SK-N-SH treated with all-trans-retinoic acid at 6 μM for 48 hours (cell line): Measurements from ENCODE around the gene TSEN54.

Source experiments
- CSDC2 ChIP-seq: fragments of 250-450 bp; sonication (Bioruptor Pico); IDR thresholded peaks from 2 replicates; pipeline ENCODE4 v1.5.0; 2020; ENCODE audit warnings: mild to moderate bottlenecking, moderate library complexity
- CSRNP3 ChIP-seq: fragments of 250-450 bp; sonication (Bioruptor Pico); IDR thresholded peaks from 2 replicates; pipeline ENCODE4 v1.5.1; 2021; ENCODE audit warnings: mild to moderate bottlenecking, moderate library complexity
- ESRRG ChIP-seq: fragments of 250-450 bp; sonication (Bioruptor Pico); IDR thresholded peaks from 2 replicates; pipeline ENCODE4 v1.6.1; 2021; ENCODE audit warnings: mild to moderate bottlenecking
- GLIS3 ChIP-seq: fragments of 250-450 bp; sonication (Bioruptor Pico); IDR thresholded peaks from 2 replicates; pipeline ENCODE4 v1.5.0; 2020; ENCODE audit warnings: mild to moderate bottlenecking, moderate library complexity
- PATZ1 ChIP-seq: fragments of 250-450 bp; sonication (Bioruptor Pico); IDR thresholded peaks from 2 replicates; pipeline ENCODE4 v1.8.0; 2020; ENCODE audit warnings: mild to moderate bottlenecking, moderate library complexity, borderline replicate concordance
- PPARA ChIP-seq: fragments of 250-450 bp; sonication (Bioruptor Pico); IDR thresholded peaks from 2 replicates; pipeline ENCODE4 v1.5.0; 2020; ENCODE audit warnings: mild to moderate bottlenecking, borderline replicate concordance
- RARB ChIP-seq: fragments of 250-450 bp; sonication (Bioruptor Pico); IDR thresholded peaks from 2 replicates; pipeline ENCODE4 v1.8.0; 2021; ENCODE audit warnings: mild to moderate bottlenecking, moderate library complexity
- TCF4 ChIP-seq: fragments of 250-450 bp; sonication (Bioruptor Pico); IDR thresholded peaks from 2 replicates; pipeline ENCODE4 v1.8.0; 2021; ENCODE audit warnings: mild to moderate bottlenecking, moderate library complexity, borderline replicate concordance
- TOX ChIP-seq: fragments of 250-450 bp; sonication (Bioruptor Pico); IDR thresholded peaks from 2 replicates; pipeline ENCODE4 v1.8.0; 2021; ENCODE audit warnings: mild to moderate bottlenecking, moderate library complexity, borderline replicate concordance
- ZC3H10 ChIP-seq: fragments of 250-450 bp; sonication (Bioruptor Pico); IDR thresholded peaks from 2 replicates; pipeline ENCODE4 v1.5.1; 2021; ENCODE audit warnings: mild to moderate bottlenecking, moderate library complexity
- TF ChIP-seq, protein P1 (sequence below): fragments of 250-450 bp; sonication (Bioruptor Pico); IDR thresholded peaks from 2 replicates; pipeline ENCODE4 v1.5.0; 2020; ENCODE audit warnings: mild to moderate bottlenecking, moderate library complexity

DNA sequence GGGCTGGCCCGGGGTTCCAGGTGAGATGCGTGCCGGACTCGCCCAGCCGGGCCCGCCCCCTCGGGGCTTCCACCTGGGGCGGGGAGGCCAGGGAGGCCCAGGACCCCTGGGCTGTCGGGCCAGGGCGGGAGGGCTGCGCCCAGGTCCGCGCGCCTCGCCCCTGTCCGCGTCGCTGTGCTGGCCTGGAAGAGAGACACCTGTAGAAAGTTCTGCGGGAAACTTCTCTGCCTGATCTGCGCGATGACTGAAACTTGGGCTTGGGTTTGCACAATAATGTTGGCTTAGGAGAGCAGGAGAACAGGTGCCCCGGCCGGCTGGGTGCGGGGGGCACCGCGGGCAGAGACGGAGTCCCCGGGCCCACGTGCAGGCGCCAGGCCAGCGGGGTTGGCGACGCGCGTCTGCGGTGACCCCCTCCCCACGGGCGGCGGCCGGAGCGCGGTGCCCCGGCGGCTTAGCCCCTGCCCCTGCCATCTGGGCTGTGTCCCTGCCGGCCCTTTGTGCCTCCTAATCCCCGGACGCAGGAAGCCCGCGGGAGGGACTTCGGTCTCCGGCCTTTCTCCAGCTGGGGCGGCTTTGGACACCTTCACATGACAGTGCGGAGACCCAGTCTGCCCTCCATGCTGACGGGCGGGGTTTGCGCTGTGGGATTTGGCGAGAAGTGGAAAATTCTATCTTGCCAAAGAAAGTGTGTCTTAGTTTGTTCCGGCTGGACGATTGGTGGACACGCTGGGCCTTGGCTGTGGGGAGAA lies 9.7 kb downstream of the TSEN54 start:
- TF ChIP-seq PATZ1 (CRISPR knock-in tag) (no peak), TCF4 (CRISPR knock-in tag) (no peak), TOX (no peak), ESRRG (CRISPR knock-in tag) (no peak), ZC3H10 (no peak), RARB (CRISPR knock-in tag) (no peak), CSRNP3 (CRISPR knock-in tag) (no peak), CSDC2 (CRISPR knock-in tag) (no peak), PPARA (no peak), GLIS3 (CRISPR knock-in tag) (no peak)
- TF ChIP-seq, protein P1, sequence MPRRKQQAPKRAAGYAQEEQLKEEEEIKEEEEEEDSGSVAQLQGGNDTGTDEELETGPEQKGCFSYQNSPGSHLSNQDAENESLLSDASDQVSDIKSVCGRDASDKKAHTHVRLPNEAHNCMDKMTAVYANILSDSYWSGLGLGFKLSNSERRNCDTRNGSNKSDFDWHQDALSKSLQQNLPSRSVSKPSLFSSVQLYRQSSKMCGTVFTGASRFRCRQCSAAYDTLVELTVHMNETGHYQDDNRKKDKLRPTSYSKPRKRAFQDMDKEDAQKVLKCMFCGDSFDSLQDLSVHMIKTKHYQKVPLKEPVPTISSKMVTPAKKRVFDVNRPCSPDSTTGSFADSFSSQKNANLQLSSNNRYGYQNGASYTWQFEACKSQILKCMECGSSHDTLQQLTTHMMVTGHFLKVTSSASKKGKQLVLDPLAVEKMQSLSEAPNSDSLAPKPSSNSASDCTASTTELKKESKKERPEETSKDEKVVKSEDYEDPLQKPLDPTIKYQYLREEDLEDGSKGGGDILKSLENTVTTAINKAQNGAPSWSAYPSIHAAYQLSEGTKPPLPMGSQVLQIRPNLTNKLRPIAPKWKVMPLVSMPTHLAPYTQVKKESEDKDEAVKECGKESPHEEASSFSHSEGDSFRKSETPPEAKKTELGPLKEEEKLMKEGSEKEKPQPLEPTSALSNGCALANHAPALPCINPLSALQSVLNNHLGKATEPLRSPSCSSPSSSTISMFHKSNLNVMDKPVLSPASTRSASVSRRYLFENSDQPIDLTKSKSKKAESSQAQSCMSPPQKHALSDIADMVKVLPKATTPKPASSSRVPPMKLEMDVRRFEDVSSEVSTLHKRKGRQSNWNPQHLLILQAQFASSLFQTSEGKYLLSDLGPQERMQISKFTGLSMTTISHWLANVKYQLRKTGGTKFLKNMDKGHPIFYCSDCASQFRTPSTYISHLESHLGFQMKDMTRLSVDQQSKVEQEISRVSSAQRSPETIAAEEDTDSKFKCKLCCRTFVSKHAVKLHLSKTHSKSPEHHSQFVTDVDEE (CRISPR knock-in tag) = no peak
